Hepatocyte (in vitro differentiated cells): ENCODE data around the gene ZSCAN12.

Experiments
- CTCF ChIP-seq: fragments of 200-600 bp; sonication (generic); IDR thresholded peaks from 2 replicates; pipeline ENCODE4 v1.5.1; 2016; ENCODE audit warnings: antibody characterized with exemption, mild to moderate bottlenecking; ENCODE audit not compliant: poor library complexity
- EZH2 ChIP-seq: fragments of 200-600 bp; sonication (generic); IDR thresholded peaks from 2 replicates; pipeline ENCODE4 v1.6.1; 2016; ENCODE audit warnings: antibody characterized with exemption, mild to moderate bottlenecking, borderline replicate concordance
- EZH2phosphoT487 ChIP-seq: fragments of 200-600 bp; sonication (generic); IDR thresholded peaks from one replicate; pipeline ENCODE4 v1.6.1; 2018; ENCODE audit warnings: antibody characterized with exemption, mild to moderate bottlenecking, low read depth, moderate library complexity; ENCODE audit not compliant: unreplicated experiment, severe bottlenecking

- no peak for TF ChIP-seq CTCF
- no peak for TF ChIP-seq EZH2
- TF ChIP-seq EZH2phosphoT487 = no peak
Measured at GRCh38 chr6:28343898-28344677, 55.5 kb downstream of the ZSCAN12 start.
